ENCODE data around the gene PRIM1.
"Not testable (repeated sequence)": the region's sequence is repeated elsewhere in the genome, so short reads cannot be mapped to it uniquely, and the experiment has no call there.

GRCh38 chr12:56789429-56789828, 37.3 kb upstream of the PRIM1 start:
- TF ChIP-seq, protein P1, sequence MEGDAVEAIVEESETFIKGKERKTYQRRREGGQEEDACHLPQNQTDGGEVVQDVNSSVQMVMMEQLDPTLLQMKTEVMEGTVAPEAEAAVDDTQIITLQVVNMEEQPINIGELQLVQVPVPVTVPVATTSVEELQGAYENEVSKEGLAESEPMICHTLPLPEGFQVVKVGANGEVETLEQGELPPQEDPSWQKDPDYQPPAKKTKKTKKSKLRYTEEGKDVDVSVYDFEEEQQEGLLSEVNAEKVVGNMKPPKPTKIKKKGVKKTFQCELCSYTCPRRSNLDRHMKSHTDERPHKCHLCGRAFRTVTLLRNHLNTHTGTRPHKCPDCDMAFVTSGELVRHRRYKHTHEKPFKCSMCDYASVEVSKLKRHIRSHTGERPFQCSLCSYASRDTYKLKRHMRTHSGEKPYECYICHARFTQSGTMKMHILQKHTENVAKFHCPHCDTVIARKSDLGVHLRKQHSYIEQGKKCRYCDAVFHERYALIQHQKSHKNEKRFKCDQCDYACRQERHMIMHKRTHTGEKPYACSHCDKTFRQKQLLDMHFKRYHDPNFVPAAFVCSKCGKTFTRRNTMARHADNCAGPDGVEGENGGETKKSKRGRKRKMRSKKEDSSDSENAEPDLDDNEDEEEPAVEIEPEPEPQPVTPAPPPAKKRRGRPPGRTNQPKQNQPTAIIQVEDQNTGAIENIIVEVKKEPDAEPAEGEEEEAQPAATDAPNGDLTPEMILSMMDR (IDR thresholded peaks at IDR 0.05) = not testable (repeated sequence)
- TF ChIP-seq, protein P2, sequence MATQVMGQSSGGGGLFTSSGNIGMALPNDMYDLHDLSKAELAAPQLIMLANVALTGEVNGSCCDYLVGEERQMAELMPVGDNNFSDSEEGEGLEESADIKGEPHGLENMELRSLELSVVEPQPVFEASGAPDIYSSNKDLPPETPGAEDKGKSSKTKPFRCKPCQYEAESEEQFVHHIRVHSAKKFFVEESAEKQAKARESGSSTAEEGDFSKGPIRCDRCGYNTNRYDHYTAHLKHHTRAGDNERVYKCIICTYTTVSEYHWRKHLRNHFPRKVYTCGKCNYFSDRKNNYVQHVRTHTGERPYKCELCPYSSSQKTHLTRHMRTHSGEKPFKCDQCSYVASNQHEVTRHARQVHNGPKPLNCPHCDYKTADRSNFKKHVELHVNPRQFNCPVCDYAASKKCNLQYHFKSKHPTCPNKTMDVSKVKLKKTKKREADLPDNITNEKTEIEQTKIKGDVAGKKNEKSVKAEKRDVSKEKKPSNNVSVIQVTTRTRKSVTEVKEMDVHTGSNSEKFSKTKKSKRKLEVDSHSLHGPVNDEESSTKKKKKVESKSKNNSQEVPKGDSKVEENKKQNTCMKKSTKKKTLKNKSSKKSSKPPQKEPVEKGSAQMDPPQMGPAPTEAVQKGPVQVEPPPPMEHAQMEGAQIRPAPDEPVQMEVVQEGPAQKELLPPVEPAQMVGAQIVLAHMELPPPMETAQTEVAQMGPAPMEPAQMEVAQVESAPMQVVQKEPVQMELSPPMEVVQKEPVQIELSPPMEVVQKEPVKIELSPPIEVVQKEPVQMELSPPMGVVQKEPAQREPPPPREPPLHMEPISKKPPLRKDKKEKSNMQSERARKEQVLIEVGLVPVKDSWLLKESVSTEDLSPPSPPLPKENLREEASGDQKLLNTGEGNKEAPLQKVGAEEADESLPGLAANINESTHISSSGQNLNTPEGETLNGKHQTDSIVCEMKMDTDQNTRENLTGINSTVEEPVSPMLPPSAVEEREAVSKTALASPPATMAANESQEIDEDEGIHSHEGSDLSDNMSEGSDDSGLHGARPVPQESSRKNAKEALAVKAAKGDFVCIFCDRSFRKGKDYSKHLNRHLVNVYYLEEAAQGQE (IDR thresholded peaks at IDR 0.05; ENCODE audit: insufficient read depth in 1 of 2, low read depth in 2 of 2, low read length in 1 of 2) = not testable (repeated sequence)
